Measurements from ENCODE around the gene CCSER1.

The CCSER1 gene

DNA sequence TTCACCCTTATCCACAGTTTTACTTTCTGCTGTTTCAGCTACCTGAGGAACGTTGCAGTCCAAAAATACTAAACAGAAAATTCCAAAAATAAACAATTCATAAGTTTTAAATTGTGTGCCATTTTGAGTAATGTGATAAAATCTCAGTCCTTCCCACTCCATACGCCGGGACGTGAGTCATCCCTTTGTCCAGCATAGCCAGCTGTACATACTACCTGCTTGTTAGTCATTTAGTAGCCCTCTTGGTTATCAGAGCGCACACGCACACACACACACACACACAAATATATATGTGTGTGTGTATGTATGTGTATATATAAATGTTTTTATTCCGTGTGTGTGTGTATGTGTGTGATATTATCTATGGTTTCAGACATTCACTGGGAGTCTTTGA lies 4.8 kb upstream of the CCSER1 start:
- H3K4me2 ChIP-seq (ENCODE audit: low read depth, low read length, poor library complexity, severe bottlenecking), result no peak overlapping the region
- no peaks in the 10 kb centered on the region for H3K9me2 ChIP-seq (replicated peaks; ENCODE audit: low read depth, low read length)
- H3K4me3 ChIP-seq (ENCODE audit: low read length, poor library complexity, severe bottlenecking), result no peak overlapping the region
- H4K20me1 ChIP-seq (ENCODE audit: insufficient read depth, low read length, poor library complexity, severe bottlenecking), result no peaks in the 10 kb centered on the region
- TF ChIP-seq, protein P1, sequence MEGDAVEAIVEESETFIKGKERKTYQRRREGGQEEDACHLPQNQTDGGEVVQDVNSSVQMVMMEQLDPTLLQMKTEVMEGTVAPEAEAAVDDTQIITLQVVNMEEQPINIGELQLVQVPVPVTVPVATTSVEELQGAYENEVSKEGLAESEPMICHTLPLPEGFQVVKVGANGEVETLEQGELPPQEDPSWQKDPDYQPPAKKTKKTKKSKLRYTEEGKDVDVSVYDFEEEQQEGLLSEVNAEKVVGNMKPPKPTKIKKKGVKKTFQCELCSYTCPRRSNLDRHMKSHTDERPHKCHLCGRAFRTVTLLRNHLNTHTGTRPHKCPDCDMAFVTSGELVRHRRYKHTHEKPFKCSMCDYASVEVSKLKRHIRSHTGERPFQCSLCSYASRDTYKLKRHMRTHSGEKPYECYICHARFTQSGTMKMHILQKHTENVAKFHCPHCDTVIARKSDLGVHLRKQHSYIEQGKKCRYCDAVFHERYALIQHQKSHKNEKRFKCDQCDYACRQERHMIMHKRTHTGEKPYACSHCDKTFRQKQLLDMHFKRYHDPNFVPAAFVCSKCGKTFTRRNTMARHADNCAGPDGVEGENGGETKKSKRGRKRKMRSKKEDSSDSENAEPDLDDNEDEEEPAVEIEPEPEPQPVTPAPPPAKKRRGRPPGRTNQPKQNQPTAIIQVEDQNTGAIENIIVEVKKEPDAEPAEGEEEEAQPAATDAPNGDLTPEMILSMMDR (conservative IDR thresholded peaks at IDR 0.05; ENCODE audit: low read length), result no peak
- TF ChIP-seq EZH2phosphoT487 (IDR thresholded peaks at IDR 0.05; ENCODE audit: borderline replicate concordance), result no peak
- H3K36me3 ChIP-seq (ENCODE audit: insufficient read depth, low read length), result no peaks in the 10 kb centered on the region
- no peaks in the 10 kb centered on the region for H3K27me3 ChIP-seq (ENCODE audit: insufficient read depth, low read length, poor library complexity, severe bottlenecking)
- H3K9me3 ChIP-seq (ENCODE audit: insufficient read depth, low read depth, low read length), result no peaks in the 10 kb centered on the region
- H3K9ac ChIP-seq (ENCODE audit: low read depth, low read length, poor library complexity, severe bottlenecking), result no peak overlapping the region
- H3K79me2 ChIP-seq (ENCODE audit: insufficient read depth, low read length), result no peaks in the 10 kb centered on the region
- H3F3A ChIP-seq (ENCODE audit: low read depth), result no peaks in the 10 kb centered on the region
- no peaks in the 10 kb centered on the region for H3K4me1 ChIP-seq (ENCODE audit: insufficient read depth, low read length, poor library complexity, severe bottlenecking)
- H2AFZ ChIP-seq (ENCODE audit: low read length), result no peak overlapping the region

DNA sequence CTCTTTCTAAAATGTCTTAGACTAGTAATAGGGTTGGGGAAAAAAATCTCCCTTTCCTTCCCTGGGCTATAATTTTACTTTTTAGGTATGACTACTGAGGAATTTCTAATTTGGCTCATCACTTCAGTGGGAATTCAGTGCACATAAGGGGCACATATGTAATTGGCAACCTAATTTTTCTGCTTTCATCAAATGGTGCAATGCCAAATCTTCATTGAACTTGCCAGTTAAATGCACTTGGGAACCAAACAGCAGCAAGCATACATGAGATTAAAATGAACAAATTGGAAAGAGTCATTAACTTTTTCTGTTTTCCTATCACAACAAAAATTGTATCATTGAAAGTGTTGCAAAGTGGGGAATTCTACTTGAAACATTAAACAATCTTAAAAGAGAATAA lies 2.9 kb upstream of the CCSER1 start:
- Histone ChIP-seq H3K9me2 (replicated peaks; ENCODE audit: low read depth, low read length) (no peaks in the 10 kb centered on the region), H3K4me1 (ENCODE audit: insufficient read depth, low read length, poor library complexity, severe bottlenecking) (no peaks in the 10 kb centered on the region), H3K36me3 (ENCODE audit: insufficient read depth, low read length) (no peaks in the 10 kb centered on the region), H3K9me3 (ENCODE audit: insufficient read depth, low read depth, low read length) (no peaks in the 10 kb centered on the region), H3K79me2 (ENCODE audit: insufficient read depth, low read length) (no peaks in the 10 kb centered on the region), H4K20me1 (ENCODE audit: insufficient read depth, low read length, poor library complexity, severe bottlenecking) (no peaks in the 10 kb centered on the region), H3K27me3 (ENCODE audit: insufficient read depth, low read length, poor library complexity, severe bottlenecking) (no peaks in the 10 kb centered on the region), H3K9ac (ENCODE audit: low read depth, low read length, poor library complexity, severe bottlenecking) (no peak overlapping the region), H3K4me3 (ENCODE audit: low read length, poor library complexity, severe bottlenecking) (no peak overlapping the region), H3K4me2 (ENCODE audit: low read depth, low read length, poor library complexity, severe bottlenecking) (no peak overlapping the region), H2AFZ (ENCODE audit: low read length) (no peak overlapping the region), H3F3A (ENCODE audit: low read depth) (no peaks in the 10 kb centered on the region)
- TF ChIP-seq, protein P1 (conservative IDR thresholded peaks at IDR 0.05; ENCODE audit: low read length), result no peak

DNA sequence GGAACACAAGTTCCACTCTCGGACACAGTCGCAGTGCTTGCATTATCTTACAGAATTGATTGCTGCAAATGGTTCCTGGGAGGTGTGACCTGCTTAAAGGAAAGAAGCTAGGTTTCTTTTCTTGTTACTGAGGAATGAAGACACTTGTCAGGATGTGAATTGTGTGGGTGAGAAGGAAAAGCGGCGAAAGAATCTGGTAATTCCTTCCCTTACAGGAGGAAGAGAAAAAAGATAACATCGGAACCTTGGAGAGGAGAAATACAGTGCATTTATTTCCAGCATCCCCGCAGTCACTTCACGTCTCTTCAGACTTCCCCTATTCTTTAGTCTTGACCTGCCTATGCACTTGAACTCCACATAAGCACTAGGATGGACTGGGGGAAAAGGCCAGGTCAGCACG lies 389 bp upstream of the CCSER1 start:
- H3K4me2 ChIP-seq (ENCODE audit: low read depth, low read length, poor library complexity, severe bottlenecking), result no peak overlapping the region
- H3K27me3 ChIP-seq (ENCODE audit: insufficient read depth, low read length, poor library complexity, severe bottlenecking), result no peaks in the 10 kb centered on the region
- no peak overlapping the region for H3K9ac ChIP-seq (ENCODE audit: low read depth, low read length, poor library complexity, severe bottlenecking)
- no peak overlapping the region for H3K4me3 ChIP-seq (ENCODE audit: low read length, poor library complexity, severe bottlenecking)
- H3F3A ChIP-seq (ENCODE audit: low read depth), result no peaks in the 10 kb centered on the region
- H2AFZ ChIP-seq (ENCODE audit: low read length), result no peak overlapping the region
- H3K79me2 ChIP-seq (ENCODE audit: insufficient read depth, low read length), result no peaks in the 10 kb centered on the region
- H3K4me1 ChIP-seq (ENCODE audit: insufficient read depth, low read length, poor library complexity, severe bottlenecking), result no peaks in the 10 kb centered on the region
- no peaks in the 10 kb centered on the region for H3K9me3 ChIP-seq (ENCODE audit: insufficient read depth, low read depth, low read length)
- H3K9me2 ChIP-seq (replicated peaks; ENCODE audit: low read depth, low read length), result no peaks in the 10 kb centered on the region
- TF ChIP-seq, protein P1 (conservative IDR thresholded peaks at IDR 0.05; ENCODE audit: low read length), result no peak
- no peak for TF ChIP-seq EZH2phosphoT487 (IDR thresholded peaks at IDR 0.05; ENCODE audit: borderline replicate concordance)
- no peaks in the 10 kb centered on the region for H4K20me1 ChIP-seq (ENCODE audit: insufficient read depth, low read length, poor library complexity, severe bottlenecking)
- no peaks in the 10 kb centered on the region for H3K36me3 ChIP-seq (ENCODE audit: insufficient read depth, low read length)

Data from Loucy (cell line).